Stimulated activated naive CD8-positive, alpha-beta T cell treated with anti-CD3 and anti-CD28 coated beads, Interleukin-15, amount 100 ng/mL, for 72 hours (primary cell): ENCODE measurements around the gene KCND3.

Experiments
- ATAC-seq: fragments of 150-1000 bp; cut with Tn5 transposase; 2 replicates; pipeline ENCODE4 v1.10.0; 2021; ENCODE audit warnings: mild to moderate bottlenecking, moderate library complexity
- DNase-seq, 2 donors: peaks; one replicate each; pipeline ENCODE4 v3.0.0; 2021 to 2022
- H3K27ac Mint-ChIP-seq, 2 donors: one replicate each; pipeline ENCODE4 v1.8.0; 2022; ENCODE audit warnings: mild to moderate bottlenecking in 2 of 2, mixed read lengths in 2 of 2, moderate library complexity in 2 of 2
- H3K27me3 Mint-ChIP-seq: one replicate; pipeline ENCODE4 v1.8.0; 2022; ENCODE audit warnings: mixed read lengths
- H3K4me1 Mint-ChIP-seq: one replicate; pipeline ENCODE4 v1.8.0; 2022; ENCODE audit warnings: mild to moderate bottlenecking, mixed read lengths
- H3K4me3 Mint-ChIP-seq, 2 donors: one replicate each; pipeline ENCODE4 v1.8.0; 2022; ENCODE audit warnings: mild to moderate bottlenecking in 2 of 2, mixed read lengths in 2 of 2, moderate library complexity in 1 of 2
- H3K9me3 Mint-ChIP-seq, 2 donors: one replicate each; pipeline ENCODE4 v1.8.0; 2022; ENCODE audit warnings: mixed read lengths in 2 of 2

KCND3 gene

GRCh38 chr1:111952125-111952657 is 37.3 kb downstream of the KCND3 start:
- no peaks in the 10 kb centered on the region for H3K9me3 Mint-ChIP-seq
- H3K27me3 Mint-ChIP-seq, result peaks cover 16% of the 10 kb centered on the region
- DNase-seq, result no peak
- H3K4me3 Mint-ChIP-seq, result no peak overlapping the region
- no peak for ATAC-seq
- H3K27ac Mint-ChIP-seq, result no peak overlapping the region
- H3K4me1 Mint-ChIP-seq, result peaks cover 9% of the 10 kb centered on the region

DNA sequence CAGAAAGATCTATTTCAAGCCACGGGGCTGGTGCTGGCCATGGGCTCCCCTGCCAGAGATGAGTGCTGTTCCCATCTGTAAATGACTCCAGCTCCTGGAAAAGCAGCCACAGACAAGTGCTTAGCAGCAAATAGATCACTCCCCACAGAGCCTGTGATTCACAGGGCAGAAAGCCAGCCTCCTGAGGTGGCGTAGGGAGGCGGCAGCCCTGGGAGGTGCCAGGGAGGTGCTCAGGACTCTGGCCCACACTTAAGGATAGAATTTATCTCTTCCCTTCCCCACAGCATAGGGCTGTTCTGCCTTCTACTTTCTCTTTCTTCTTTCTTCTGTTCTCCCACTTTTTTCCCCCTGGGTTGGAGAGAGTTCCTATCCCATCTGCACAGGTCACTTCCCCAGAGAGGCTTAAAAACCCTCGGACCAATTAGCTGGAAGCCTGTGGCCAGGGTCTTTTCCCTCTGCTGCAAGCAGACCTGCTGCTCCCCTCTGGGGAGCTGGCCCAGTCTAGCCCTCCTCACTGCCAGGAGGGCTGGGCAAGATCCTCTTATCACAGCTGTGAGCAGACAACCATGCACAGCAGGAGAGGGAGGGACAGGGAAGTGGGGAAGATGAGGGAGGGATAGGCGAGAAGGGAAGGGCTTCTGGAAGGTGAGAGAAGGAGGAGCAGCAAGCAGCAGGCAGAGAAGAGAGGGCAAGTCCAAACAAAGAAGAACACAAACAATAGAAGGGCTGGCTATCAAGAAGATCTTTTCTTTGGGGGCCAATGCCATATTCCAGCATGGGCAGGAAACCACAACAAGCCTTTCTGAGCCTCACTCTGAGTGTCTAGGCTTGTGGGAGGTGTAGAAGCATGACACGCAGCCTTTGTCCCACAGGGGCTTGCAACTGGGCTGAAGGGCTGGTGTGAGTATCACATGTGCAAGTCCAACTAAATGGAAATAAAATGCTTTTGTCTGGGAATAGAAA is 41.0 kb downstream of the KCND3 start:
- H3K27ac Mint-ChIP-seq, result no peak overlapping the region
- H3K9me3 Mint-ChIP-seq, result no peaks in the 10 kb centered on the region
- DNase-seq (no peak), ATAC-seq (no peak)
- peaks cover 16% of the 10 kb centered on the region for H3K27me3 Mint-ChIP-seq
- H3K4me1 Mint-ChIP-seq, result peaks cover 9% of the 10 kb centered on the region
- no peak overlapping the region for H3K4me3 Mint-ChIP-seq

- H3K9me3 Mint-ChIP-seq, result no peaks in the 10 kb centered on the region
- DNase-seq (no peak), ATAC-seq (no peak)
- peaks cover 12% of the 10 kb centered on the region for H3K27me3 Mint-ChIP-seq
- peaks cover 6% of the 10 kb centered on the region for H3K4me1 Mint-ChIP-seq
- no peak overlapping the region for H3K4me3 Mint-ChIP-seq
- no peak overlapping the region for H3K27ac Mint-ChIP-seq
These were observed 45.4 kb downstream of the KCND3 start for GRCh38 chr1:111943846-111944749.

DNA sequence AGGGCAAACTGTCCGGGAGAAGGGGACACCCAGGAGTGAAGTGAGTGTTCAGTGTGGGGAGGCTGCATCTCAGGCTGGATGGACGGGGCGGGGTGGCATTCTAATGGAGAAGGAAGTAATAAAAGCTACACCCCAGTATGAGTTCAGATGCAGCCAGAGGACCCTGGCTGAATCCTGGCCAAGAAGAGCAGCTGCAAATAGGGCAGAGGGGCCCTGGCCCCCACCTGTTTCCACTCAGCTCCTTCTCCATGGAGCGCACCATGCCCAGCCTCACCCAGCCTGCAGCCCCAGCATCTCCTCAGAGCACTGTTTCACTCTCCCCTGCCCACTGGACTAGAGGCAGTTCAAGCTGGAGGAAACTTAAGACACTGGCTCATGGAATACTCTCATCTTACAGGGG is 46.4 kb downstream of the KCND3 start:
- no peak overlapping the region for H3K4me3 Mint-ChIP-seq

DNA sequence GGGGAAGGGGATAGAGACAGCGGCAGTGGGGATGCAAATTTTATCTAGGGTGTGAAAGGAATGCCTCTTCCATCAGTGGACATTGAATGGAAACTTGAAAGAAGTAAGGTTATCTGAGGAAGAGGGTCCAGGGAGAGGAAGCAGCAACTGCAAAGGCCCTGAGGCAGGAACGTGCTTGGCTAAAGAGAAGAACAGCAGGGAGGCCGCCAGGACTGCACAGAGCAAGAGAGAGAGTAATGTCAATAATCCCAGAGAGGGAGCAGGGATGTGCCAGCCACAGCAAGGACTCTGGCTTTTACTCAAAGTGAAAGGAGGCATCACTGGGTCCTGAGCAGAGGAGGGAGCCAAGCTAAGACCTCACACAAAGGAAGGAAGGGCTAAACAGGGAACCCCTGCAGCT is 50.9 kb downstream of the KCND3 start:
- no peak overlapping the region for H3K4me3 Mint-ChIP-seq
- DNase-seq (no peak), ATAC-seq (no peak)
- H3K9me3 Mint-ChIP-seq, result no peaks in the 10 kb centered on the region
- no peak overlapping the region for H3K27ac Mint-ChIP-seq
- peaks cover 12% of the 10 kb centered on the region for H3K27me3 Mint-ChIP-seq
- no peaks in the 10 kb centered on the region for H3K4me1 Mint-ChIP-seq

More for the DNA sequence above, 46.4 kb downstream of the KCND3 start:
- DNase-seq, result no peak
- Mint-ChIP-seq H3K27ac (no peak overlapping the region), H3K9me3 (no peaks in the 10 kb centered on the region), H3K27me3 (peaks cover 12% of the 10 kb centered on the region), H3K4me1 (no peaks in the 10 kb centered on the region)
- ATAC-seq, result no peak

DNA sequence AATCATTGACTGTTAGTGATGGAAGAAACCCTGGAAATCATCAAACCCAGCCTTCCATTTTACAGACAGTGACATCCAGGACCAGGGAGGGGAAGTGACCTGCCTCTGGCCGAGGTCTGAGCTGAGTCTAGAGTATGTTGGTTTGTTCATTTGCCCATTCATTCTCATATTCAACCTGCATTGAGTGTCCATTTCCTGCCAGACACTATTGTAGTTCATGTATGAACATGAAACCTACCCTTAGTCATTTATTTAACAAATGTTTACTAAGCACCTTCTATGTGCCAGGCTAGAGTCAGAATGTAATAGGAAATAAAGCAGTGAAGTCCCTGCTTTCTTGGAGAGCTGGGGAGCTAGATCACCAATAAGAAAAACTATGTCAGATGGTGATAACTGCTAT is 51.3 kb downstream of the KCND3 start:
- DNase-seq (no peak), ATAC-seq (no peak)
- Mint-ChIP-seq H3K27ac (no peak overlapping the region), H3K9me3 (no peaks in the 10 kb centered on the region), H3K4me3 (no peak overlapping the region), H3K27me3 (peaks cover 8% of the 10 kb centered on the region), H3K4me1 (no peaks in the 10 kb centered on the region)

DNA sequence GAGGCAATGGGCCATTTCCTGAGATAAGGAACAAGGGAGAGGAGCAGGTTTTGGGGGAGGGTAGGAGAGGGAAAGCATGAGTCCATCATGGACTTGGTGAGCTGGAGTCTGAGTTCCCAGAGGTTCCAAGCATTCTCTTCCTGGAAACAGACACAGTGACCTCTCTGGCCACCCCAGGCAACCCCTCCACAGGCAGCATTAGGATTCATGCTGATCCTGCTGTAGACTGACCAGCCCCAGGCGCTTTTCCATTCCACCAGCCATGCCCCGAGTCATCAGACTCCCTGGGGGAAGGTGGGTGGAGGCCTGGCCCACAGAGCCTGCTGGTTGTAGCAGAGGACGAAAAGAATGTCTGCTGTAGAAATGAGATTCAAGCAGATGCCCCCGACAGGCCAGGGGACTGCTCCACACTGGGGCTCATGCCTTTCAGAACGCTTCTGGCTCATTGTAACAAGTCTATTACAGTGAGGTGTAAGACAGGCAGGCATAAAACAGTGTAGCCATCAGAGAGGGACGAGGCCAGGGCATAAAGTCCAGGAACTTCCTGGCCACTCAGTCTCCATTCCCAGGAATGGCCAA is 52.2 kb downstream of the KCND3 start:
- Mint-ChIP-seq H3K9me3 (no peaks in the 10 kb centered on the region), H3K27ac (no peak overlapping the region), H3K4me3 (no peak overlapping the region), H3K27me3 (no peaks in the 10 kb centered on the region), H3K4me1 (no peaks in the 10 kb centered on the region)
- no peak for ATAC-seq
- no peak for DNase-seq

DNA sequence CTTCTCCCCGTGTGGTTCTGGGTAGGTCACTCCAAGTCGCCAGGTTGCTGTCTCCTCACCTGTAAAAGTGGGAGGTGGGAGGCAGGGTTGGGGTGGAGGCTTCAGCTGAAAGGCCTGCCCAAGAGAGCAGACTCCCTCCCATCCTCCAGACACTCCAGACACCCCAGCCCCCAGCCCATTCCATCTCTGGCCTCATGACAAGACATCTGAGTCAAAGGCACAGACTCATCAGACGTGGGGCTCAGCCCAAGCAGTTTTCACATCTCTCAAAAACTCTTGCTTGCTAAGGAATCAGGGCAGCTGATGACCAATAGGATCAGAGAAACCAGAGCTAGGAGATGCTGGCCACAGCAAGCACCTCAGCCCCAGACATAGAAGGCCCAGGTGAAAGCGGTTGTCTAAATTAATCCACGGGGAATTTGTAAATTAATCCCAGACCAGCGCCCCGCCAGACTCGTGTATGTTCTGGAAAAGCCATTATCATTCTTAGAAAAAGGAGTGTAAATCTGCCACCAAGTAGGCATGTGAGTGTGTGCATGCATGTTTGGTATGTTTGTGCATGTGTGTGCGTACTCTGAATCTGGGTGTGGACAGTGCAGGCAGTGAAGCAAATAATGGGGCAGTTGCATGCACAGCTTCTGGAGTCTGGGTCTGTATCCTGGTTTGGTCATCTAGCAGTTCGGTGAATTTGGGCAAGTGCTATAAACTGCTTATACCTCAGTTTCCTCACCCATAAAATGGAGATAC is 55.2 kb downstream of the KCND3 start:
- Mint-ChIP-seq H3K27ac (no peak overlapping the region), H3K9me3 (no peaks in the 10 kb centered on the region), H3K4me1 (no peaks in the 10 kb centered on the region), H3K27me3 (peaks cover 3% of the 10 kb centered on the region), H3K4me3 (no peak overlapping the region)
- DNase-seq (no peak), ATAC-seq (no peak)

GRCh38 chr1:111930356-111930755 is 59.1 kb downstream of the KCND3 start:
- DNase-seq, result no peak
- H3K4me3 Mint-ChIP-seq, result no peak overlapping the region
- no peak overlapping the region for H3K27ac Mint-ChIP-seq
- H3K27me3 Mint-ChIP-seq, result peaks cover 6% of the 10 kb centered on the region
- H3K9me3 Mint-ChIP-seq, result no peaks in the 10 kb centered on the region
- ATAC-seq, result no peak
- no peaks in the 10 kb centered on the region for H3K4me1 Mint-ChIP-seq

GRCh38 chr1:111928531-111928930 is 60.9 kb downstream of the KCND3 start:
- H3K27me3 Mint-ChIP-seq, result peaks cover 6% of the 10 kb centered on the region
- no peaks in the 10 kb centered on the region for H3K4me1 Mint-ChIP-seq
- ATAC-seq (no peak), DNase-seq (no peak)
- no peaks in the 10 kb centered on the region for H3K9me3 Mint-ChIP-seq
- no peak overlapping the region for H3K4me3 Mint-ChIP-seq
- H3K27ac Mint-ChIP-seq, result no peak overlapping the region

GRCh38 chr1:111927652-111928051 is 61.8 kb downstream of the KCND3 start:
- no peaks in the 10 kb centered on the region for H3K9me3 Mint-ChIP-seq

GRCh38 chr1:111924786-111925185 is 64.7 kb downstream of the KCND3 start:
- DNase-seq (no peak), ATAC-seq (no peak)
- peaks cover 25% of the 10 kb centered on the region for H3K27me3 Mint-ChIP-seq
- H3K4me1 Mint-ChIP-seq, result no peaks in the 10 kb centered on the region
- no peaks in the 10 kb centered on the region for H3K9me3 Mint-ChIP-seq
- H3K27ac Mint-ChIP-seq, result peak overlapping the region in 1 of 2 donors; percentile 88
- H3K4me3 Mint-ChIP-seq, result no peak overlapping the region

More at GRCh38 chr1:111927652-111928051, 61.8 kb downstream of the KCND3 start:
- Mint-ChIP-seq H3K4me3 (no peak overlapping the region), H3K27me3 (peaks cover 6% of the 10 kb centered on the region), H3K4me1 (no peaks in the 10 kb centered on the region), H3K27ac (peak overlapping the region in 1 of 2 donors; percentile 56)
- ATAC-seq (no peak), DNase-seq (no peak)

GRCh38 chr1:111923766-111924165 is 65.7 kb downstream of the KCND3 start:
- ATAC-seq (no peak), DNase-seq (no peak)
- Mint-ChIP-seq H3K4me3 (no peak overlapping the region), H3K4me1 (no peaks in the 10 kb centered on the region), H3K27me3 (peaks cover 24% of the 10 kb centered on the region), H3K9me3 (no peaks in the 10 kb centered on the region), H3K27ac (no peak overlapping the region)

- DNase-seq (no peak), ATAC-seq (no peak)
- H3K27me3 Mint-ChIP-seq, result peaks cover 32% of the 10 kb centered on the region
- H3K4me1 Mint-ChIP-seq, result no peaks in the 10 kb centered on the region
- H3K9me3 Mint-ChIP-seq, result no peaks in the 10 kb centered on the region
- no peak overlapping the region for H3K4me3 Mint-ChIP-seq
- H3K27ac Mint-ChIP-seq, result no peak overlapping the region
These were observed 67.5 kb downstream of the KCND3 start for GRCh38 chr1:111921948-111922347.
